HG03139 (cell line): ENCODE measurements around the gene TEX261.
"Not testable (repeated sequence)": the region's sequence is repeated elsewhere in the genome, so short reads cannot be mapped to it uniquely, and the experiment has no call there.

Experiments
- ATAC-seq: cut with Tn5 transposase; IDR thresholded peaks from one replicate; pipeline ENCODE4 v1.9.1; 2021; ENCODE audit not compliant: unreplicated experiment

Gene TEX261

GRCh38 chr2:70994699-70995425 is at the start of gene TEX261:
Gene TEX261, minus strand, starts transcription at chr2:70994873. Its CDS starts 116 bp downstream, at chr2:70994757.
- peak; percentile 92 for ATAC-seq

GRCh38 chr2:71043531-71044407 is 49.1 kb upstream of the TEX261 start:
- ATAC-seq = no peak

- no peak for ATAC-seq
These were observed 47.6 kb upstream of the TEX261 start for GRCh38 chr2:71042287-71042686.

- ATAC-seq = not testable (repeated sequence)
These were observed 41.6 kb upstream of the TEX261 start for GRCh38 chr2:71036296-71036695.

GRCh38 chr2:71023553-71024243 is 29.0 kb upstream of the TEX261 start:
- ATAC-seq = not testable (repeated sequence)

GRCh38 chr2:71021394-71021793 is 26.7 kb upstream of the TEX261 start:
- ATAC-seq = not testable (repeated sequence)

GRCh38 chr2:71019989-71020388 is 25.3 kb upstream of the TEX261 start:
- ATAC-seq = not testable (repeated sequence)

GRCh38 chr2:71018625-71019024 is 24.0 kb upstream of the TEX261 start:
- no peak for ATAC-seq

- ATAC-seq = not testable (repeated sequence)
These were observed 17.1 kb upstream of the TEX261 start for GRCh38 chr2:71011786-71012185.

GRCh38 chr2:71008342-71008741 is 13.7 kb upstream of the TEX261 start:
- ATAC-seq = no peak

- no peak for ATAC-seq
These were observed 12.5 kb upstream of the TEX261 start for GRCh38 chr2:71006955-71007799.

- ATAC-seq = no peak
These were observed 11.7 kb upstream of the TEX261 start for GRCh38 chr2:71006323-71006722.

- ATAC-seq = no peak
These were observed 10.9 kb upstream of the TEX261 start for GRCh38 chr2:71005271-71006202.

GRCh38 chr2:71004857-71005256 is 10.2 kb upstream of the TEX261 start:
- ATAC-seq = no peak

- ATAC-seq = no peak
These were observed 9.5 kb upstream of the TEX261 start for GRCh38 chr2:71003966-71004755.

- no peak for ATAC-seq
These were observed 8.7 kb upstream of the TEX261 start for GRCh38 chr2:71003396-71003795.

GRCh38 chr2:71001981-71002570 is 7.4 kb upstream of the TEX261 start:
- no peak for ATAC-seq

- no peak for ATAC-seq
These were observed 6.9 kb upstream of the TEX261 start for GRCh38 chr2:71001592-71001927.
